ENCODE data around the gene SAXO1.

Gene SAXO1

GRCh38 chr9:18909140-18910018, 123.6 kb downstream of the SAXO1 start:
- DNase-seq = no peak

DNA sequence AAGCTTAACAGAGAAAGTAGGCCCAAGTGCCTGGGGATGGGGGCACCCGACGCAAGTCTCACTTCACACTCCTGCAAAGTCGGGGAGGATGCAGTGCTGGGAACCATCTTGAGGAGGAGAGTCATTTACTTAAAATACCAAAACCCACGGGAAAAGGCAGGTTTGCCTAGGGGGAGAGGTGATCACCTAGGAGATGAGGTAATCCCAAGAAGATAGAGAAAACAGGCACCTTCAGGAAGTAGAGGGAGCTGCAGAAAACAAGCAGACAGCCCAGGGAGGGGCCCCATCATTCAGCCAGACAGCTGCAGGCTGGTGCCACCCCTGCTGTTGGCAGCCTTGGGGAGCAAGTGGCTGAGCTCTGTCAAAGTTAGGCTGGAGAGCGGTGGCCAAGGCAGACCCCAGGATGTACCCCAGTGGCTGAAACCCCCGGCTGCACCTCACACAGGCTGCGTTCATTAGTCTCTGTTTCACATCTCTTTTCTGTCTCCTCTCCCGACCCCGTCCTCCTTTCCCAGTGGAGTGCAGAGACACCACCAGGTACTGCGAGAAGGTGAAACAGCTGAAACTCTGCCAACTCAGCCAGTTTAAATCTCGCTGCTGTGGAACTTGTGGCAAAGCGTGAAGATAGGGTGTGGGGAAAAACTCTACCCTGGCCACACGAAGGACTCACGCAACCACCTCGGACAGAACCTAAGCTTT, 124.9 kb downstream of the SAXO1 start:
- no peak for DNase-seq

DNA sequence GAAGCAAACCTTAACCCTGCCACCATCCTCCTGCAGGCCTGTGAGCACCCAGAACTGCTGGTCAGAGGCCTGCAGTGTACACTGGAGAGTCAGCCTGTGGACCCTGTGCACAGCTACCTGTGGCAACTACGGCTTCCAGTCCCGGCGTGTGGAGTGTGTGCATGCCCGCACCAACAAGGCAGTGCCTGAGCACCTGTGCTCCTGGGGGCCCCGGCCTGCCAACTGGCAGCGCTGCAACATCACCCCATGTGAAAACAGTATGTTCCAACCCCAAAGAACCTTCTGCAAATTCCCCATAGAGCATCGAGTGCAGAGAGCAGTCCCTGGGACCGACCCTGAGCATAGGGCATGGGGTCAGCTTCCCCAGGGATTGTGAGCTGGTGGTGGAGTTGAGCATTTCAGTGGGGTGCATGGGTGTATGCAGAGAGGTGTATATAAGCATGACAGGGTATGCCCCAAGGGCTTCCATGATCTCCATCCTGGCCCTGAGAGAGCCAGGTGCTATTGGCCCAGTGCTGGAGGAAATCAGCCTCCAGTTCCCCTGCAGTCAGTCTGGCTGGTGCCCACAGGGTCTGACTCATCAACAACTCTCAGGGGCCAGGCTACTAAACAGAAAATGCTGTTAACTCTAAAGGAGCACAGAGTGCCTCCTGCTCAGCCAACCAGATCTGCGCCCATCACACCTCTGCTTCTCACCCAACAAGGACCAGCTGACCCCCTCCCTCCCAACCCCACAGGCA, 126.2 kb downstream of the SAXO1 start:
- DNase-seq = no peak

DNA sequence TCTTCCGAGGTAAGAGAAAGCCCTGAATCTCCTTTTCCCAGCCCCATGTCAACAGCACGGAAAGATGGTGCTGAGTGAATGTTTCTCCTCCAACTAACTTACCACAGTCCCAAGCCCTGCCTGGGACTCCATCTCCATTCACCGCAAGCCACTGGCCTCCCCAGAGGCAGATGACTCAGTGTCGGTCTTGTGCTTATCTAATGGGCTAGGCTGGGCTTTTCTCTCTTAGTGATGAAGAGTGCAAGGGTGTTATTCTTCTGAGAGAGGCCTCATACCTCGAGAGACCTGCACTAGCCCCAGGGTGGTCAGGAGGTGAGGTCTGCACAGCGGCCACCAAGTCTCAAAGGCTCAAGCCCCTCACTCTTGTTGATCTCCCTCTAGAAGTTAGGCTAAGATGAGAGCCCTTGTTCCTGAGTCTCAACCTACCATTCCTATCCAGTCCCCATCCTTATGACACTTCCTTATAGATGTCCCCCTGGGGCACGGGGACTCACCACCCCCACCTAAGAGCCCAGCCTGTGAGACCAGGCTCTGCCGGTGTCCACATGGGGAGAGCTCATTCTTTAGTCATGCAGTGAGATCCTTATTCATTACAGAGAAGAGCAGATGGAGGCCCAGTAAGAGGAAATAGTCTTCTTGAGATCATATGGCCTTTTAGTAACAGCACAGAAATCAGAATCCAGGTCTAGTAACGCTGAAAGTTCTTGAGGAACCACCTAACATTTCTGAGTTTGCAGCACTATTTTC, 127.0 kb downstream of the SAXO1 start:
- no peak for DNase-seq

- no peak for DNase-seq
Observed at GRCh38 chr9:18905028-18905882, 127.8 kb downstream of the SAXO1 start.

DNA sequence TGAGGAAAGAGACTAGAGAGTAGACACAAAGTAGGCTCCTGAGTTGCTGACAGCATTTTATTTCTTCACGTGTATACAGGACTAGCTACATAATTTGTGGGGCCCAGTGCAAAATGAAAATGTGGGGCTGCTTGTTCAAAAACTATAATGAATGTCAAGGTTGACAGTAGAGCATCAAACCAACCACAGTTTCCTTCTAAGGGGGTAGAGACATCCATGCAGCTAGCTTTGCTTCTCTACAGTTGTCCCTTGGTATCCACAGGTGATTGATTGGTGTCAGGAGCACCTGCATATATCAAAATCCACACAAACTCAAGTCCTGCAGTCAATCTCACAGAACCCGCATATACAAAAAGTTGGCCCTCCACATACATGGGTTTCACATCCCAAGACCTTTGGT, 129.6 kb downstream of the SAXO1 start:
- DNase-seq = no peak

GRCh38 chr9:18896531-18897179, 136.4 kb downstream of the SAXO1 start:
- DNase-seq = no peak

- no peak for DNase-seq
Observed at GRCh38 chr9:18896004-18896403, 137.0 kb downstream of the SAXO1 start.

DNA sequence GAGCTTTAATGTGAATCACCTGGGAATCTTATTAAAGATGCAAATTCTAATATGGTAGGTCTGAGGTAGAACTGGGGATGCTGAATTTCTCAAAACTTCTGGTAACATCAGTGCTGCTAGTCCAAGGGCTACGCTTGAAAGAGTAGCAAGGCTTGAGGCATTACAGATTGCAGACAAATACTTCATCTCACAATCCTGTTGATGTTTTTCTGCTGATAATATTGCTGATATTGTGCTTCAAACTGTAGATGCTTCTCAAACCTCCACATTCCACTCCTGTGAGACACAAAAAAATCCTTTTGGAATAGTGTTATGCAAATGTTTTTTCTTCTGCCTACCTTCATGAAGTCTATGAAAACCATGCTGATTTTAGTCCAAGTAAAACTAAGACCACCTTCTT, 139.5 kb downstream of the SAXO1 start:
- DNase-seq = no peak

DNA sequence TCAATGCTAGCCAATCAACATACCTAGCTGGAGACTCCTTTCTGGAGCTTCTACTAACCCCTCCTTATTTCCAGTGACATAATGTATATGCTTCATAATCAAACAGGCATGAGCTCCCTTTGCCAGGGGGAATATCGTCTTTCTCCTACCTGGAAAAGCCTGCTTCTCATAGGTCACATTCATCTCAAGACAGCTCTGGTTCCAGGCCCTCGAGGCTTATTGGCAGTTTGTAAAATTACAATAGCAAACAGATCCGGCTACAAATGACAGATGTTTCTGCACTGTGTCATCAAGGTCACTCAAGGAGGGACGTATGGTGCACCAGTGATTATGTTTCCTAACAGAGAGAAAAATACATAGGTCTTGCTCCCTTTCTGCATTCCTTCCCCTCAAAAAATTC, 140.0 kb downstream of the SAXO1 start:
- no peak for DNase-seq

DNA sequence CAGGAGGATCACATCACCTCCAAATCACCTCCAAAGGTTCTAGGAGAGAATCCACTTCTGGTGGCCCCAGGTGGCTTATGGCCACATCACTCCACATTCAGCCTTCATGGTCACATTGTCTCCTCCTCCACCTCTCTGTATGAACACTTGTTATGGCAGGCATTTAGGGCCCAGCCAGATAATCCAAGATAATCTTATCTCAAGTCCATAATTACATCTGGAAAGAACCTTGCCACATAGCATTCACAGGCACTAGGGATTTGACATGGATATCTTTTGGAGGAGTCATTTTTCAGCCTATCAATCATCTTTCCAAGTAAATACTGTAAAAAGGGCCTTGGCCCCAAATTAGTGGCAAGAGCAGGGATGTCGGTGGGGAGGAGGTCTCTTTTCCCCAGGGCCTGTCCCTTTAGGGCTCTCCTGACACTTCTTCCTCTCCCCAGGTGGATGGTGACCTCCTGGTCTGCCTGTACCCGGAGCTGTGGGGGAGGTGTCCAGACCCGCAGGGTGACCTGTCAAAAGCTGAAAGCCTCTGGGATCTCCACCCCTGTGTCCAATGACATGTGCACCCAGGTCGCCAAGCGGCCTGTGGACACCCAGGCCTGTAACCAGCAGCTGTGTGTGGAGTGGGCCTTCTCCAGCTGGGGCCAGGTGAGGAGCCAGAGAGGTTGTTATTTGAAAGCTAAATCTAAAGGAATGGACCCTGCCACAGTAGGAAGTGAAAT, 140.9 kb downstream of the SAXO1 start:
- DNase-seq = no peak

GRCh38 chr9:18890372-18890771, 142.6 kb downstream of the SAXO1 start:
- DNase-seq = no peak

DNA sequence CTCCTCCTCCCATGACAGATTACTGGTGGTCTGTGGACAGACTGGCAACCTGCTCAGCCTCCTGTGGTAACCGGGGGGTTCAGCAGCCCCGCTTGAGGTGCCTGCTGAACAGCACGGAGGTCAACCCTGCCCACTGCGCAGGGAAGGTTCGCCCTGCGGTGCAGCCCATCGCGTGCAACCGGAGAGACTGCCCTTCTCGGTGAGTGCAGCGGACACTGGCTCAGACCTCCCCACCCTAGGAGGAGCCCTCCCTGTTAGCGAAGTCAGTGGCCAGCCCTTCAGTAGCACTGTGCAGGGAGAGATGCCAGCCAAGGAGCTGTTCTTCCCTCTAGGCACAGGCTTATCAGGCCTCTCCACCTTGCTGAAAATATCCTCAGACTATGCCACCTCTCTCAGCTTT, 143.5 kb downstream of the SAXO1 start:
- DNase-seq = no peak

GRCh38 chr9:18888290-18888689, 144.7 kb downstream of the SAXO1 start:
- DNase-seq = no peak

- no peak for DNase-seq
Observed at GRCh38 chr9:18887546-18887945, 145.5 kb downstream of the SAXO1 start.

DNA sequence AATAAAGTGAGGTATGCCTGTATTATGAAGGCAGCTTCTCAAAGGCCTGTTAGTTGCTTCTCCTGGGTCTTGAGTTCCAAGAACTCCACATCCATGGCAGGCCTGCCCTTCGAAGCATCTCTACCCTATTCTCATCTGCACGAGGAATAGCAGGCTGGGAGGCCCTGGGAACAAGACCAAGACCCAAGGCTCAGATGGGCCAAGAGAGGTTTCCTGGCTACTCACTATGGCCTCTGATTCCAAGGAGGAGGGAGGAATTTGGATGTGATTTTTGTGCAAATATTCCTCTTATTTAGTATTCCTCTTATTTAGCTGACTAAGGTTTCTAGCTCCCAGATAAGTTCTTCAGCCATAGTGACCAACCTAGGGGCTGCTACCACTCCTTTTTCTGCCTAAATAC, 151.3 kb downstream of the SAXO1 start:
- DNase-seq = no peak

- no peak for DNase-seq
Observed at GRCh38 chr9:18877984-18878383, 155.0 kb downstream of the SAXO1 start.

Measured in CD4-positive, alpha-beta T cell treated with Interleukin-4 for 4 hours (primary cell).